ENCODE results near the gene ZNF41. TPM values are rescaled to one million over a fixed set of nuclear protein-coding genes. Genes with fewer than 3 reads are reported as not detected.

ZNF41 gene
- total RNA-seq, 1 donor from 2014 or later: 5.7 TPM

DNA sequence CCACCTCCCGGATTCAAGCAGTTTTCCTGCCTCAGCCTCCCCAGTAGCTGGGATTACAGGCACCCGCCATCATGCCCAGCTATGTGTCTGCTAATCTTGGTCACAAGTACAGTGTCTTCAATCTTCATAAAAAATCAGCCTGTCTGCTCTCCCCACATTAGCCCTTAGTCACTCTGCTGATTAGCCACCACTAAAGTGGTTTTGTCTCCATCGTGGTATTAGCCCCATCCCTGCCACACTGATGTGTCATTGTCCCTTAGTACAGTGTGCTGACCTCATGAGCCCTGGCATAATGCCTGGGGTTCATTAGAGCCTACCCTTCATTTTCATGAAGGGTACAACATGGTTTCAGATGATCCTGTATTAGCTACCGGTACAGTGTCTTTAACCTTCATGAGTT lies 62.8 kb downstream of the ZNF41 start:
- TF ChIP-seq, protein P1, sequence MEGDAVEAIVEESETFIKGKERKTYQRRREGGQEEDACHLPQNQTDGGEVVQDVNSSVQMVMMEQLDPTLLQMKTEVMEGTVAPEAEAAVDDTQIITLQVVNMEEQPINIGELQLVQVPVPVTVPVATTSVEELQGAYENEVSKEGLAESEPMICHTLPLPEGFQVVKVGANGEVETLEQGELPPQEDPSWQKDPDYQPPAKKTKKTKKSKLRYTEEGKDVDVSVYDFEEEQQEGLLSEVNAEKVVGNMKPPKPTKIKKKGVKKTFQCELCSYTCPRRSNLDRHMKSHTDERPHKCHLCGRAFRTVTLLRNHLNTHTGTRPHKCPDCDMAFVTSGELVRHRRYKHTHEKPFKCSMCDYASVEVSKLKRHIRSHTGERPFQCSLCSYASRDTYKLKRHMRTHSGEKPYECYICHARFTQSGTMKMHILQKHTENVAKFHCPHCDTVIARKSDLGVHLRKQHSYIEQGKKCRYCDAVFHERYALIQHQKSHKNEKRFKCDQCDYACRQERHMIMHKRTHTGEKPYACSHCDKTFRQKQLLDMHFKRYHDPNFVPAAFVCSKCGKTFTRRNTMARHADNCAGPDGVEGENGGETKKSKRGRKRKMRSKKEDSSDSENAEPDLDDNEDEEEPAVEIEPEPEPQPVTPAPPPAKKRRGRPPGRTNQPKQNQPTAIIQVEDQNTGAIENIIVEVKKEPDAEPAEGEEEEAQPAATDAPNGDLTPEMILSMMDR (IDR thresholded peaks at IDR 0.05; ENCODE audit: unreplicated experiment): no peak
- no peak overlapping the region for H3K27ac Mint-ChIP-seq (ENCODE audit: unreplicated experiment)
- no peaks in the 10 kb centered on the region for H3K27me3 Mint-ChIP-seq (ENCODE audit: unreplicated experiment)
- no peak overlapping the region for H3K4me3 Mint-ChIP-seq (ENCODE audit: unreplicated experiment)
- H3K9me3 Mint-ChIP-seq (ENCODE audit: unreplicated experiment): peaks cover 4% of the 10 kb centered on the region
- DNase-seq (ENCODE audit: low spot score): no peak
- peaks cover 7% of the 10 kb centered on the region for H3K36me3 Mint-ChIP-seq (ENCODE audit: low read depth, unreplicated experiment)
- no peaks in the 10 kb centered on the region for H3K4me1 Mint-ChIP-seq (ENCODE audit: unreplicated experiment)

DNA sequence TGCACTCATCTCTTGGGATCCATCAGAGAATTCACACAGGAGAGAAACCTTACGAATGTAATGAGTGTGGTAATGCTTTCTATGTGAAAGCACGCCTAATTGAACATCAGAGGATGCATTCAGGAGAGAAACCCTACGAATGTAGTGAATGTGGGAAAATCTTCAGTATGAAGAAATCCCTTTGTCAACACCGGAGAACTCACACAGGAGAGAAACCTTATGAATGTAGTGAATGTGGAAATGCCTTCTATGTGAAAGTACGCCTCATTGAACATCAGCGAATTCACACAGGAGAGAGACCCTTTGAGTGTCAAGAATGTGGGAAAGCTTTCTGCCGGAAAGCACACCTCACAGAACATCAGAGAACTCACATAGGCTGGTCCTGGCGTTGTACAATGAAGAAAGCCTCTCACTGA lies 69.8 kb downstream of the ZNF41 start:
- no peak overlapping the region for H3K27ac Mint-ChIP-seq (ENCODE audit: unreplicated experiment)
- no peak overlapping the region for H3K4me3 Mint-ChIP-seq (ENCODE audit: unreplicated experiment)
- DNase-seq (ENCODE audit: low spot score): no peak
- H3K36me3 Mint-ChIP-seq (ENCODE audit: low read depth, unreplicated experiment): peaks cover 13% of the 10 kb centered on the region
- H3K9me3 Mint-ChIP-seq (ENCODE audit: unreplicated experiment): peaks cover 5% of the 10 kb centered on the region
- H3K4me1 Mint-ChIP-seq (ENCODE audit: unreplicated experiment): no peaks in the 10 kb centered on the region
- TF ChIP-seq, protein P1 (IDR thresholded peaks at IDR 0.05; ENCODE audit: unreplicated experiment): no peak
- peaks cover 3% of the 10 kb centered on the region for H3K27me3 Mint-ChIP-seq (ENCODE audit: unreplicated experiment)

Other genes starting within 250 kb of the ZNF41 start
- gene ZNF157, start 112.6 kb downstream of the ZNF41 start, total RNA-seq (ENCODE audit: unreplicated experiment): 0.67 TPM
- gene ARAF, start 78.0 kb upstream of the ZNF41 start, total RNA-seq (ENCODE audit: unreplicated experiment): 49.4 TPM
- 267 TPM for gene TIMP1, start 99.2 kb upstream of the ZNF41 start, total RNA-seq (ENCODE audit: unreplicated experiment)
- gene SYN1, start 136.6 kb upstream of the ZNF41 start, total RNA-seq (ENCODE audit: unreplicated experiment): 2.9 TPM
- gene CFP, start 146.7 kb upstream of the ZNF41 start, total RNA-seq (ENCODE audit: unreplicated experiment): 27.5 TPM
- 29.4 TPM for gene ELK1, start 167.3 kb upstream of the ZNF41 start, total RNA-seq (ENCODE audit: unreplicated experiment)
- 76.5 TPM for gene UXT, start 176.0 kb upstream of the ZNF41 start, total RNA-seq (ENCODE audit: unreplicated experiment)